Medulla oblongata (tissue), 1 donor: ENCODE results near the gene OR13C5.

ENCODE experiments used
- DNase-seq: peaks from one replicate; pipeline ENCODE4 v3.0.0-alpha.2; 2015; ENCODE audit errors: extremely low spot score

OR13C5 gene

GRCh38 chr9:104553261-104553660, 46.0 kb downstream of the OR13C5 start:
- no peak for DNase-seq
